GM12878 (cell line): Measurements from ENCODE around the gene KPNA1. TPM values are rescaled to one million over a fixed set of nuclear protein-coding genes. Genes with fewer than 3 reads are reported as not detected.

Source experiments
- ATF7 ChIP-seq: fragments of 450-650 bp; IDR thresholded peaks from 2 replicates; pipeline ENCODE4 v1.6.1; 2016; ENCODE audit warnings: low read depth, mild to moderate bottlenecking
- BHLHE40 ChIP-seq, 2 experiments: fragments of 450-650 bp in 1 of 2; IDR thresholded peaks; 2 replicates each; pipeline ENCODE4 v1.6.1; 2011 to 2017; ENCODE audit warnings: low read depth in 2 of 2, borderline replicate concordance in 1 of 2, improper control_type of control experiment in 1 of 2, low read length in 1 of 2, mild to moderate bottlenecking in 1 of 2
- BMI1 ChIP-seq: fragments of 450-650 bp; IDR thresholded peaks from 2 replicates; pipeline ENCODE4 v1.6.1; 2016; ENCODE audit warnings: mild to moderate bottlenecking, moderate library complexity, borderline replicate concordance
- EZH2 ChIP-seq: IDR thresholded peaks from 2 replicates; pipeline ENCODE4 v1.6.1; 2012; ENCODE audit warnings: low read depth, mild to moderate bottlenecking, control low read depth, inconsistent platforms, low read length, borderline replicate concordance; ENCODE audit not compliant: control insufficient read depth
- FOS ChIP-seq: IDR thresholded peaks from 3 replicates; pipeline ENCODE4 v1.6.1; 2011; ENCODE audit warnings: borderline replicate concordance; ENCODE audit not compliant: insufficient read length; ENCODE audit errors: extremely low read depth
- SPI1 ChIP-seq: IDR thresholded peaks from 2 replicates; pipeline ENCODE4 v1.6.1; 2011; ENCODE audit warnings: low read depth, mild to moderate bottlenecking, low read length, moderate library complexity, borderline replicate concordance; ENCODE audit not compliant: insufficient read depth
- SRF ChIP-seq, 2 experiments: IDR thresholded peaks; 2 replicates each; pipeline ENCODE4 v1.6.1; 2011; ENCODE audit warnings: low read depth in 2 of 2, low read length in 2 of 2, mild to moderate bottlenecking in 1 of 2, moderate library complexity in 1 of 2
- STAT3 ChIP-seq: IDR thresholded peaks from 2 replicates; pipeline ENCODE4 v1.6.1; 2011; ENCODE audit warnings: low read depth, low read length, improper control_type of control experiment
- ZNF274 ChIP-seq: IDR thresholded peaks from one replicate; pipeline ENCODE4 v1.8.0; 2011; ENCODE audit not compliant: insufficient read length, insufficient read depth
- ZNF384 ChIP-seq: IDR thresholded peaks from 2 replicates; pipeline ENCODE4 v1.6.1; 2012; ENCODE audit warnings: low read depth, mild to moderate bottlenecking, low read length, improper control_type of control experiment, borderline replicate concordance
- polyA plus RNA-seq, 11 experiments: library from polyadenylated mRNA; depleted of rRNA in 4 of 11; unstranded in 6 of 11; stranded (reverse) in 5 of 11; fragments of >200 nt; fragmentation: Nextera tagmentation in 4 of 11; fragmentation: Illumina TruSeq in 1 of 11; extraction: Ambion mirVana in 4 of 11; extraction: Trizol in 1 of 11; gene quantifications; 1 replicate in 1 of 11; 2 replicates in 10 of 11; pipeline versions ENCODE4 v1.2.1 to v1.2.3, GENCODE V29; 2011 to 2016; ENCODE audit warnings: inconsistent platforms in 2 of 11, missing spikeins in 2 of 11, low read depth in 1 of 11
- total RNA-seq, 4 experiments: library from RNA; depleted of rRNA in 3 of 4; stranded (reverse); fragments of >200 nt in 3 of 4; fragmentation: Illumina TruSeq in 1 of 4; extraction: Trizol in 1 of 4; gene quantifications; 2 replicates each; pipeline versions ENCODE4 v1.2.1 to v1.2.3, GENCODE V29; 2013 to 2021
- TF ChIP-seq, protein P1 (sequence below): fragments of 450-650 bp; IDR thresholded peaks from 2 replicates; pipeline ENCODE4 v1.6.1; 2017; ENCODE audit warnings: antibody characterized with exemption, mild to moderate bottlenecking, moderate library complexity
- TF ChIP-seq, protein P2 (sequence below): fragments of 450-650 bp; IDR thresholded peaks from 2 replicates; pipeline ENCODE4 v1.6.1; 2018; ENCODE audit warnings: borderline replicate concordance, mild to moderate bottlenecking; ENCODE audit not compliant: partially characterized antibody
- TF ChIP-seq, protein P3 (sequence below): IDR thresholded peaks from 2 replicates; pipeline ENCODE4 v1.6.1; 2012; ENCODE audit warnings: mild to moderate bottlenecking, low read depth, low read length
- TF ChIP-seq, protein P4 (sequence below): IDR thresholded peaks from 2 replicates; pipeline ENCODE4 v1.6.1; 2011; ENCODE audit warnings: low read depth, low read length, improper control_type of control experiment, borderline replicate concordance
- TF ChIP-seq, protein P5 (sequence below), 3 experiments: IDR thresholded peaks in 2 of 3; conservative IDR thresholded peaks in 1 of 3; 2 replicates each; pipeline ENCODE4 v1.5.1; 2011; ENCODE audit warnings: low read depth in 3 of 3, low read length in 3 of 3, mild to moderate bottlenecking in 3 of 3, control low read depth in 2 of 3, moderate library complexity in 2 of 3, inconsistent platforms in 1 of 3, mixed read lengths in 1 of 3; ENCODE audit not compliant: control insufficient read depth in 2 of 3, insufficient read depth in 1 of 3; ENCODE audit errors: extremely low read depth in 1 of 3

The KPNA1 gene
- total and polyA plus RNA-seq, 10 of the 15 experiments (the other 5 are each of a cell fraction or from before 2014, with no cell fraction given) = 8.5 to 52.7 (median 41.0) TPM

DNA sequence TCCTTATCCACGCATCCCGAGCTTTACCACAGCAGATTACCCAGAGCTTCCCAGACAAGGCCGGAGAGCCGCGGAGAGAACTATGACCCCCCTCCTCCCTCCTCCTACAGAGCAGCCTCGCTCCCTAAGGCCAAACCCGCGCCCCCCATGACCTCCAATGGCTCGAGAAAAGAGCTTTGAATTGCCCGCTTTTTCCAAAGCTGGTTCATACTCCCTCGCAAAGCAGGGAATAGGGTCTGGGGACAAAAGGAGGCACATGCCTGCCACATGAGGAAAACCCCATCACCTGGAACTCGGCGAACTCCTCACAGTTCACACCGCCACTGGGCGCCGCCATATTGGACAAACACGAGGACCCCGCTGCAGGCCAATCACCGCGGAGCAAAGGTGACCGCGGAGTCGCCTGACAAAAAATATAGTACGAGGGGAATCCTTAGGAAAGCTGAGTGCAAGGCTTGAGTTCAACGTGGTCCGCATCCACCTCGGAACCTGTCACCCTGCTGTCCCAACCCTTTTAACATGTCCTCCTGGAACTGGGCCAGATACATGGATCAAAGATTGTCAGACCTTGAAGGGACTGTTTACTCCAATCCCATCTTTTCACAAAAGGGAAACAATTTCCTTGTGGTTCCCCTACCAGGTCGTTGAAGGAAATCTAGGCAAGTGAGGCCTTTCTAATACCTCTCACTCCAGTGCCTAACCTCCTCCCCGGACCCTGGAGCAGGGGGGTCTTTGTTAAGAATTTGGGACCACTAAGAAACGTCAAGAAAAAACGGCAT is 131.7 kb downstream of the KPNA1 start, which contains the start of gene MIX23 (continued):
- TF ChIP-seq SRF (IDR thresholded peaks at IDR 0.05; ENCODE audit: low read depth in 2 of 2, low read length in 2 of 2) (no peak), ZNF384 (no peak), SPI1 (no peak), BHLHE40 (IDR thresholded peaks at IDR 0.05; ENCODE audit: borderline replicate concordance in 1 of 2, low read depth in 2 of 2, low read length in 1 of 2) (peak; percentile 70 to 83; a peak in 3 of 4 replicates), EZH2 (no peak), FOS (no peak), ZNF274 (no peak), STAT3 (no peak), ATF7 (peak; percentile 10; the same call in 1 of the 2 replicates), BMI1 (no peak)
- TF ChIP-seq, protein P1, sequence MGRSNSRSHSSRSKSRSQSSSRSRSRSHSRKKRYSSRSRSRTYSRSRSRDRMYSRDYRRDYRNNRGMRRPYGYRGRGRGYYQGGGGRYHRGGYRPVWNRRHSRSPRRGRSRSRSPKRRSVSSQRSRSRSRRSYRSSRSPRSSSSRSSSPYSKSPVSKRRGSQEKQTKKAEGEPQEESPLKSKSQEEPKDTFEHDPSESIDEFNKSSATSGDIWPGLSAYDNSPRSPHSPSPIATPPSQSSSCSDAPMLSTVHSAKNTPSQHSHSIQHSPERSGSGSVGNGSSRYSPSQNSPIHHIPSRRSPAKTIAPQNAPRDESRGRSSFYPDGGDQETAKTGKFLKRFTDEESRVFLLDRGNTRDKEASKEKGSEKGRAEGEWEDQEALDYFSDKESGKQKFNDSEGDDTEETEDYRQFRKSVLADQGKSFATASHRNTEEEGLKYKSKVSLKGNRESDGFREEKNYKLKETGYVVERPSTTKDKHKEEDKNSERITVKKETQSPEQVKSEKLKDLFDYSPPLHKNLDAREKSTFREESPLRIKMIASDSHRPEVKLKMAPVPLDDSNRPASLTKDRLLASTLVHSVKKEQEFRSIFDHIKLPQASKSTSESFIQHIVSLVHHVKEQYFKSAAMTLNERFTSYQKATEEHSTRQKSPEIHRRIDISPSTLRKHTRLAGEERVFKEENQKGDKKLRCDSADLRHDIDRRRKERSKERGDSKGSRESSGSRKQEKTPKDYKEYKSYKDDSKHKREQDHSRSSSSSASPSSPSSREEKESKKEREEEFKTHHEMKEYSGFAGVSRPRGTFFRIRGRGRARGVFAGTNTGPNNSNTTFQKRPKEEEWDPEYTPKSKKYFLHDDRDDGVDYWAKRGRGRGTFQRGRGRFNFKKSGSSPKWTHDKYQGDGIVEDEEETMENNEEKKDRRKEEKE = no peak
- TF ChIP-seq, protein P2, sequence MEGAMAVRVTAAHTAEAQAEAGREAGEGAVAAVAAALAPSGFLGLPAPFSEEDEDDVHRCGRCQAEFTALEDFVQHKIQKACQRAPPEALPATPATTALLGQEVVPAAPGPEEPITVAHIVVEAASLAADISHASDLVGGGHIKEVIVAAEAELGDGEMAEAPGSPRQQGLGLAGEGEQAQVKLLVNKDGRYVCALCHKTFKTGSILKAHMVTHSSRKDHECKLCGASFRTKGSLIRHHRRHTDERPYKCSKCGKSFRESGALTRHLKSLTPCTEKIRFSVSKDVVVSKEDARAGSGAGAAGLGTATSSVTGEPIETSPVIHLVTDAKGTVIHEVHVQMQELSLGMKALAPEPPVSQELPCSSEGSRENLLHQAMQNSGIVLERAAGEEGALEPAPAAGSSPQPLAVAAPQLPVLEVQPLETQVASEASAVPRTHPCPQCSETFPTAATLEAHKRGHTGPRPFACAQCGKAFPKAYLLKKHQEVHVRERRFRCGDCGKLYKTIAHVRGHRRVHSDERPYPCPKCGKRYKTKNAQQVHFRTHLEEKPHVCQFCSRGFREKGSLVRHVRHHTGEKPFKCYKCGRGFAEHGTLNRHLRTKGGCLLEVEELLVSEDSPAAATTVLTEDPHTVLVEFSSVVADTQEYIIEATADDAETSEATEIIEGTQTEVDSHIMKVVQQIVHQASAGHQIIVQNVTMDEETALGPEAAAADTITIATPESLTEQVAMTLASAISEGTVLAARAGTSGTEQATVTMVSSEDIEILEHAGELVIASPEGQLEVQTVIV = no peak
- TF ChIP-seq, protein P3, sequence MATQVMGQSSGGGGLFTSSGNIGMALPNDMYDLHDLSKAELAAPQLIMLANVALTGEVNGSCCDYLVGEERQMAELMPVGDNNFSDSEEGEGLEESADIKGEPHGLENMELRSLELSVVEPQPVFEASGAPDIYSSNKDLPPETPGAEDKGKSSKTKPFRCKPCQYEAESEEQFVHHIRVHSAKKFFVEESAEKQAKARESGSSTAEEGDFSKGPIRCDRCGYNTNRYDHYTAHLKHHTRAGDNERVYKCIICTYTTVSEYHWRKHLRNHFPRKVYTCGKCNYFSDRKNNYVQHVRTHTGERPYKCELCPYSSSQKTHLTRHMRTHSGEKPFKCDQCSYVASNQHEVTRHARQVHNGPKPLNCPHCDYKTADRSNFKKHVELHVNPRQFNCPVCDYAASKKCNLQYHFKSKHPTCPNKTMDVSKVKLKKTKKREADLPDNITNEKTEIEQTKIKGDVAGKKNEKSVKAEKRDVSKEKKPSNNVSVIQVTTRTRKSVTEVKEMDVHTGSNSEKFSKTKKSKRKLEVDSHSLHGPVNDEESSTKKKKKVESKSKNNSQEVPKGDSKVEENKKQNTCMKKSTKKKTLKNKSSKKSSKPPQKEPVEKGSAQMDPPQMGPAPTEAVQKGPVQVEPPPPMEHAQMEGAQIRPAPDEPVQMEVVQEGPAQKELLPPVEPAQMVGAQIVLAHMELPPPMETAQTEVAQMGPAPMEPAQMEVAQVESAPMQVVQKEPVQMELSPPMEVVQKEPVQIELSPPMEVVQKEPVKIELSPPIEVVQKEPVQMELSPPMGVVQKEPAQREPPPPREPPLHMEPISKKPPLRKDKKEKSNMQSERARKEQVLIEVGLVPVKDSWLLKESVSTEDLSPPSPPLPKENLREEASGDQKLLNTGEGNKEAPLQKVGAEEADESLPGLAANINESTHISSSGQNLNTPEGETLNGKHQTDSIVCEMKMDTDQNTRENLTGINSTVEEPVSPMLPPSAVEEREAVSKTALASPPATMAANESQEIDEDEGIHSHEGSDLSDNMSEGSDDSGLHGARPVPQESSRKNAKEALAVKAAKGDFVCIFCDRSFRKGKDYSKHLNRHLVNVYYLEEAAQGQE = no peak
- TF ChIP-seq, protein P4, sequence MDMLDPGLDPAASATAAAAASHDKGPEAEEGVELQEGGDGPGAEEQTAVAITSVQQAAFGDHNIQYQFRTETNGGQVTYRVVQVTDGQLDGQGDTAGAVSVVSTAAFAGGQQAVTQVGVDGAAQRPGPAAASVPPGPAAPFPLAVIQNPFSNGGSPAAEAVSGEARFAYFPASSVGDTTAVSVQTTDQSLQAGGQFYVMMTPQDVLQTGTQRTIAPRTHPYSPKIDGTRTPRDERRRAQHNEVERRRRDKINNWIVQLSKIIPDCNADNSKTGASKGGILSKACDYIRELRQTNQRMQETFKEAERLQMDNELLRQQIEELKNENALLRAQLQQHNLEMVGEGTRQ = no peak
- TF ChIP-seq, protein P5, sequence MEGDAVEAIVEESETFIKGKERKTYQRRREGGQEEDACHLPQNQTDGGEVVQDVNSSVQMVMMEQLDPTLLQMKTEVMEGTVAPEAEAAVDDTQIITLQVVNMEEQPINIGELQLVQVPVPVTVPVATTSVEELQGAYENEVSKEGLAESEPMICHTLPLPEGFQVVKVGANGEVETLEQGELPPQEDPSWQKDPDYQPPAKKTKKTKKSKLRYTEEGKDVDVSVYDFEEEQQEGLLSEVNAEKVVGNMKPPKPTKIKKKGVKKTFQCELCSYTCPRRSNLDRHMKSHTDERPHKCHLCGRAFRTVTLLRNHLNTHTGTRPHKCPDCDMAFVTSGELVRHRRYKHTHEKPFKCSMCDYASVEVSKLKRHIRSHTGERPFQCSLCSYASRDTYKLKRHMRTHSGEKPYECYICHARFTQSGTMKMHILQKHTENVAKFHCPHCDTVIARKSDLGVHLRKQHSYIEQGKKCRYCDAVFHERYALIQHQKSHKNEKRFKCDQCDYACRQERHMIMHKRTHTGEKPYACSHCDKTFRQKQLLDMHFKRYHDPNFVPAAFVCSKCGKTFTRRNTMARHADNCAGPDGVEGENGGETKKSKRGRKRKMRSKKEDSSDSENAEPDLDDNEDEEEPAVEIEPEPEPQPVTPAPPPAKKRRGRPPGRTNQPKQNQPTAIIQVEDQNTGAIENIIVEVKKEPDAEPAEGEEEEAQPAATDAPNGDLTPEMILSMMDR (IDR thresholded peaks at IDR 0.05 in 2 of 3, conservative IDR thresholded peaks at IDR 0.05 in 1 of 3; ENCODE audit: control insufficient read depth in 2 of 3, extremely low read depth in 1 of 3, insufficient read depth in 1 of 3, low read depth in 3 of 3, low read length in 3 of 3) = no peak
